ENCODE results near the gene INAVA. TPM values are rescaled to one million over a fixed set of nuclear protein-coding genes. Genes with fewer than 3 reads are reported as not detected.

Gene INAVA
- total RNA-seq, 1 donor from 2014 or later, result 23.7 TPM

- TF ChIP-seq CTCF (IDR thresholded peaks at IDR 0.05), result peak; percentile 76
- no peak for TF ChIP-seq EZH2phosphoT487 (IDR thresholded peaks at IDR 0.05)
- peaks cover 37% of the 10 kb centered on the region for H4K20me1 ChIP-seq (ENCODE audit: low read depth)
- Mint-ChIP-seq H3K27me3 (ENCODE audit: insufficient read depth, low read depth) (peaks cover 4% of the 10 kb centered on the region), H3K4me3 (peak overlapping the region; percentile 98), H3K27ac (peak overlapping the region; percentile 99), H3K36me3 (peaks cover 4% of the 10 kb centered on the region), H3K9me3 (no peaks in the 10 kb centered on the region), H3K4me1 (peaks cover 61% of the 10 kb centered on the region)
- peak overlapping the region; percentile 96 for H3K9ac ChIP-seq
- H2AFZ ChIP-seq (replicated peaks), result peak overlapping the region; percentile 63
- H3K36me3 ChIP-seq, result no peaks in the 10 kb centered on the region
- peaks cover 43% of the 10 kb centered on the region for H3K79me2 ChIP-seq (ENCODE audit: low read depth)
- DNase-seq (ENCODE audit: low spot score), result peak; percentile 91
- no peaks in the 10 kb centered on the region for H3K27me3 ChIP-seq
- H3F3A ChIP-seq (ENCODE audit: low read depth), result peaks cover 41% of the 10 kb centered on the region
- peak overlapping the region; percentile 100 for H3K27ac ChIP-seq
- H3K4me1 ChIP-seq, result peaks cover 56% of the 10 kb centered on the region
- peak overlapping the region; percentile 89 for H3K4me2 ChIP-seq
- peak overlapping the region; percentile 67 for H3K4me3 ChIP-seq
- H3K9me3 ChIP-seq (ENCODE audit: low read depth), result no peaks in the 10 kb centered on the region
These were observed 3.6 kb upstream of the INAVA start for GRCh38 chr1:200890818-200891773.

- DNase-seq (ENCODE audit: low spot score), result peak; percentile 93
- Histone ChIP-seq H3K27me3 (no peaks in the 10 kb centered on the region), H3K27ac (peak overlapping the region; percentile 100), H3K4me1 (peaks cover 61% of the 10 kb centered on the region), H4K20me1 (ENCODE audit: low read depth) (peaks cover 44% of the 10 kb centered on the region), H3K9me3 (ENCODE audit: low read depth) (no peaks in the 10 kb centered on the region), H3K4me2 (peak overlapping the region; percentile 89), H3K9ac (peak overlapping the region; percentile 96), H3K4me3 (peak overlapping the region; percentile 67), H3K79me2 (ENCODE audit: low read depth) (peaks cover 50% of the 10 kb centered on the region), H3K36me3 (no peaks in the 10 kb centered on the region), H3F3A (ENCODE audit: low read depth) (peaks cover 38% of the 10 kb centered on the region), H2AFZ (replicated peaks) (peak overlapping the region; percentile 63)
- peaks cover 63% of the 10 kb centered on the region for H3K4me1 Mint-ChIP-seq
- H3K27ac Mint-ChIP-seq, result peak overlapping the region; percentile 99
- H3K9me3 Mint-ChIP-seq, result no peaks in the 10 kb centered on the region
- H3K36me3 Mint-ChIP-seq, result peaks cover 8% of the 10 kb centered on the region
- TF ChIP-seq EZH2 (IDR thresholded peaks at IDR 0.05) (no peak), EZH2phosphoT487 (IDR thresholded peaks at IDR 0.05) (no peak), CTCF (IDR thresholded peaks at IDR 0.05) (no peak)
- peak overlapping the region; percentile 98 for H3K4me3 Mint-ChIP-seq
- H3K27me3 Mint-ChIP-seq (ENCODE audit: insufficient read depth, low read depth), result peaks cover 7% of the 10 kb centered on the region
These were observed 2.9 kb upstream of the INAVA start for GRCh38 chr1:200891774-200892157.

- peaks cover 8% of the 10 kb centered on the region for H3K36me3 Mint-ChIP-seq
- Histone ChIP-seq H2AFZ (replicated peaks) (no peak overlapping the region), H3K79me2 (ENCODE audit: low read depth) (peaks cover 58% of the 10 kb centered on the region), H3K36me3 (no peaks in the 10 kb centered on the region), H3K9me3 (ENCODE audit: low read depth) (no peaks in the 10 kb centered on the region), H3K27ac (peak overlapping the region; percentile 100), H3K9ac (peak overlapping the region; percentile 96), H3K4me2 (peak overlapping the region; percentile 89), H3K27me3 (no peaks in the 10 kb centered on the region), H3K4me3 (peak overlapping the region; percentile 67), H3K4me1 (peaks cover 54% of the 10 kb centered on the region), H3F3A (ENCODE audit: low read depth) (peaks cover 34% of the 10 kb centered on the region), H4K20me1 (ENCODE audit: low read depth) (peaks cover 52% of the 10 kb centered on the region)
- peak overlapping the region; percentile 99 for H3K27ac Mint-ChIP-seq
- peaks cover 5% of the 10 kb centered on the region for H3K27me3 Mint-ChIP-seq (ENCODE audit: insufficient read depth, low read depth)
- peaks cover 61% of the 10 kb centered on the region for H3K4me1 Mint-ChIP-seq
- H3K4me3 Mint-ChIP-seq, result peak overlapping the region; percentile 98
- no peaks in the 10 kb centered on the region for H3K9me3 Mint-ChIP-seq
- no peak for DNase-seq (ENCODE audit: low spot score)
- TF ChIP-seq CTCF (IDR thresholded peaks at IDR 0.05), result no peak
- no peak for TF ChIP-seq EZH2phosphoT487 (IDR thresholded peaks at IDR 0.05)
- no peak for TF ChIP-seq EZH2 (IDR thresholded peaks at IDR 0.05)
These were observed 2.2 kb upstream of the INAVA start for GRCh38 chr1:200892546-200892945.

Data from neural progenitor cell (in vitro differentiated cells).